CD4-positive, alpha-beta memory T cell (primary cell): Measurements from ENCODE around the gene ELMOD1. TPM values are rescaled to one million over a fixed set of nuclear protein-coding genes. Genes with fewer than 3 reads are reported as not detected.
A peak's percentile ranks its signal among the peaks of the same experiment; 100 is the strongest.
"Not testable (repeated sequence)": the region's sequence is repeated elsewhere in the genome, so short reads cannot be mapped to it uniquely, and the experiment has no call there.

Experiments
- CTCF ChIA-PET: fragments of 350-600 bp; sonication (Branson Sonifier 250); formaldehyde crosslinking; loops from one replicate; lab custom pipeline; 2021; ENCODE audit warnings: inconsistent platforms; ENCODE audit not compliant: partially characterized antibody; lab: Charles Lee
- POLR2A ChIA-PET: fragments of 350-600 bp; sonication (Branson Sonifier 250); formaldehyde crosslinking; loops from one replicate; lab custom pipeline; 2021; ENCODE audit not compliant: partially characterized antibody; lab: Charles Lee
- DNase-seq, 5 donors: peaks; one replicate each; pipeline versions ENCODE4 v3.0.0 to v3.0.0-alpha.2; 2020 to 2022; ENCODE audit warnings: mixed read lengths in 1 of 5
- H3K27ac ChIP-seq: one replicate; pipeline ENCODE4 v1.7.0; 2013; ENCODE audit warnings: low read depth, low read length
- H3K27me3 ChIP-seq: 2 replicates; pipeline ENCODE4 v1.7.0; 2013; ENCODE audit warnings: mild to moderate bottlenecking, low read length, moderate library complexity; ENCODE audit not compliant: insufficient read depth
- H3K36me3 ChIP-seq: 2 replicates; pipeline ENCODE4 v1.7.0; 2013; ENCODE audit warnings: mild to moderate bottlenecking, low read length, moderate library complexity; ENCODE audit not compliant: insufficient read depth
- H3K4me1 ChIP-seq: 2 replicates; pipeline ENCODE4 v1.7.0; 2013; ENCODE audit warnings: mild to moderate bottlenecking, low read length, moderate library complexity; ENCODE audit not compliant: insufficient read depth
- H3K4me3 ChIP-seq, 2 donors: one replicate each; pipeline ENCODE4 v1.7.0; 2013; ENCODE audit warnings: low read length in 2 of 2, mild to moderate bottlenecking in 1 of 2
- H3K9me3 ChIP-seq, 2 donors: one replicate each; pipeline ENCODE4 v1.7.0; 2013; ENCODE audit warnings: low read length in 2 of 2, control low read depth in 1 of 2; ENCODE audit not compliant: control insufficient read depth in 1 of 2
- H3K27ac Mint-ChIP-seq, 7 donors: one replicate each; pipeline ENCODE4 v1.8.0; 2020 to 2021; ENCODE audit warnings: mixed read lengths in 7 of 7, mild to moderate bottlenecking in 6 of 7, inconsistent platforms in 3 of 7, moderate library complexity in 3 of 7
- H3K27me3 Mint-ChIP-seq, 2 donors: one replicate each; pipeline ENCODE4 v1.8.0; 2020 to 2021; ENCODE audit warnings: mixed read lengths in 2 of 2
- H3K36me3 Mint-ChIP-seq, 2 donors: one replicate each; pipeline ENCODE4 v1.8.0; 2020 to 2021; ENCODE audit warnings: mixed read lengths in 2 of 2, inconsistent platforms in 1 of 2, mild to moderate bottlenecking in 1 of 2
- H3K4me1 Mint-ChIP-seq, 4 donors: one replicate each; pipeline ENCODE4 v1.8.0; 2020 to 2021; ENCODE audit warnings: mixed read lengths in 4 of 4, mild to moderate bottlenecking in 1 of 4
- H3K4me3 Mint-ChIP-seq, 8 donors: one replicate each; pipeline ENCODE4 v1.8.0; 2020 to 2021; ENCODE audit warnings: mixed read lengths in 8 of 8, mild to moderate bottlenecking in 7 of 8, moderate library complexity in 6 of 8, inconsistent platforms in 3 of 8
- H3K9me3 Mint-ChIP-seq, 8 donors: one replicate each; pipeline ENCODE4 v1.8.0; 2020 to 2021; ENCODE audit warnings: mixed read lengths in 8 of 8, mild to moderate bottlenecking in 5 of 8, inconsistent platforms in 3 of 8, moderate library complexity in 1 of 8
- intact Hi-C: fragments of 100-400 bp; cut with micrococcal nuclease; formaldehyde crosslinking; loops from one replicate; pipeline ENCODE4 v1.15.1; 2023
- polyA plus RNA-seq, 2 donors: library from polyadenylated mRNA; unstranded; fragments of 300-500 nt; fragmentation: Illumina TruSeq; gene quantifications; one replicate each; pipeline ENCODE4 v1.2.3, GENCODE V29; 2021
- total RNA-seq, 2 experiments: library from RNA; stranded (reverse); gene quantifications; one replicate each; pipeline ENCODE4 v1.2.3, GENCODE V29; 2021

ELMOD1 gene
- total and polyA plus RNA-seq, 4 experiments from 2014 or later, result not detected

GRCh38 chr11:107579169-107579568 is 11.8 kb upstream of the ELMOD1 start:
- DNase-seq, intact Hi-C loops, H3K4me3 Mint-ChIP-seq, H3K27ac ChIP-seq, POLR2A ChIA-PET, H3K4me1 Mint-ChIP-seq, H3K36me3 Mint-ChIP-seq, H3K27me3 ChIP-seq, H3K9me3 ChIP-seq, H3K27ac Mint-ChIP-seq, H3K36me3 ChIP-seq, H3K9me3 Mint-ChIP-seq, H3K4me3 ChIP-seq, H3K4me1 ChIP-seq: not testable (repeated sequence)
- CTCF ChIA-PET, result interaction anchor here (1.0 to 1.3 kb wide), 4 partner anchors 11 to 192 kb away, joined by 3 to 4 read pairs (median 3); partner anchors contain the start of gene ALKBH8
- peaks cover 7 to 21% of the 10 kb centered on the region in 2 donors for H3K27me3 Mint-ChIP-seq

GRCh38 chr11:107581147-107581546 is 9.8 kb upstream of the ELMOD1 start:
- Histone ChIP-seq H3K27ac (no peak overlapping the region), H3K36me3 (no peaks in the 10 kb centered on the region), H3K9me3 (no peaks in the 10 kb centered on the region), H3K4me3 (no peak overlapping the region), H3K4me1 (no peaks in the 10 kb centered on the region), H3K27me3 (peaks cover 5% of the 10 kb centered on the region)
- POLR2A ChIA-PET, result no interaction called here
- DNase-seq, result no peak
- H3K4me1 Mint-ChIP-seq, result no peaks in the 10 kb centered on the region
- H3K36me3 Mint-ChIP-seq, result no peaks in the 10 kb centered on the region
- peaks cover 0 to 6% (median 2%) of the 10 kb centered on the region in 8 donors for H3K9me3 Mint-ChIP-seq
- peaks cover 16 to 32% of the 10 kb centered on the region in 2 donors for H3K27me3 Mint-ChIP-seq
- no peak overlapping the region for H3K27ac Mint-ChIP-seq
- CTCF ChIA-PET, result interaction anchor here (1.6 kb wide), 1 partner anchor 108 kb away, joined by 6 read pairs; no protein-coding TSS in a partner anchor
- intact Hi-C loops, result no loop called here
- no peak overlapping the region for H3K4me3 Mint-ChIP-seq

- Histone ChIP-seq H3K9me3 (no peaks in the 10 kb centered on the region), H3K36me3 (no peaks in the 10 kb centered on the region), H3K27ac (no peak overlapping the region), H3K27me3 (peaks cover 5% of the 10 kb centered on the region), H3K4me3 (no peak overlapping the region), H3K4me1 (no peaks in the 10 kb centered on the region)
- POLR2A ChIA-PET, result no interaction called here
- CTCF ChIA-PET, result interaction anchor here (1.1 to 1.2 kb wide), 2 partner anchors 17 to 18 kb away, joined by 3 read pairs; partner anchors contain the start of gene ALKBH8
- Mint-ChIP-seq H3K4me1 (no peaks in the 10 kb centered on the region), H3K27me3 (peaks cover 37 to 50% of the 10 kb centered on the region in 2 donors), H3K4me3 (no peak overlapping the region), H3K36me3 (no peaks in the 10 kb centered on the region), H3K9me3 (peaks cover 0 to 9% (median 3%) of the 10 kb centered on the region in 8 donors), H3K27ac (no peak overlapping the region)
- intact Hi-C loops, result no loop called here
- DNase-seq, result no peak
Observed at GRCh38 chr11:107583629-107584195, 7.2 kb upstream of the ELMOD1 start.

- intact Hi-C loops, result no loop called here
- DNase-seq, result no peak
- no peak overlapping the region for H3K27ac ChIP-seq
- no peaks in the 10 kb centered on the region for H3K36me3 ChIP-seq
- ChIA-PET CTCF (interaction anchor here (0.5 kb wide), 1 partner anchor 11 kb away, joined by 6 read pairs; no protein-coding TSS in a partner anchor), POLR2A (no interaction called here)
- H3K4me3 ChIP-seq, result no peak overlapping the region
- H3K27me3 Mint-ChIP-seq, result peaks cover 49 to 70% of the 10 kb centered on the region in 2 donors
- peaks cover 0 to 3% of the 10 kb centered on the region in 2 donors for H3K36me3 Mint-ChIP-seq
- peaks cover 23% of the 10 kb centered on the region for H3K27me3 ChIP-seq
- peaks cover 0 to 4% (median 2%) of the 10 kb centered on the region in 8 donors for H3K9me3 Mint-ChIP-seq
- no peak overlapping the region for H3K27ac Mint-ChIP-seq
- peaks cover 14 to 30% (median 23%) of the 10 kb centered on the region in 4 donors for H3K4me1 Mint-ChIP-seq
- no peak overlapping the region for H3K4me3 Mint-ChIP-seq
- peaks cover 15% of the 10 kb centered on the region for H3K4me1 ChIP-seq
- H3K9me3 ChIP-seq, result no peaks in the 10 kb centered on the region
Observed at GRCh38 chr11:107587306-107587979, 3.5 kb upstream of the ELMOD1 start.

GRCh38 chr11:107591378-107592230 is 657 bp downstream of the ELMOD1 start:
- peaks cover 19% of the 10 kb centered on the region for H3K4me1 ChIP-seq
- POLR2A ChIA-PET, result interaction anchor here (0.6 kb wide), 1 partner anchor 444 kb away, joined by 4 read pairs; no protein-coding TSS in a partner anchor
- H3K27me3 ChIP-seq, result peaks cover 30% of the 10 kb centered on the region
- peak overlapping the region; percentile 27 to 54 for H3K4me3 ChIP-seq
- Mint-ChIP-seq H3K9me3 (peaks cover 0 to 4% (median 2%) of the 10 kb centered on the region in 8 donors), H3K27ac (peak overlapping the region in 1 of 7 donors; percentile 80), H3K4me3 (peak overlapping the region; percentile 82 to 97 (median 88)), H3K4me1 (peaks cover 18 to 36% (median 28%) of the 10 kb centered on the region in 4 donors), H3K36me3 (peaks cover 0 to 3% of the 10 kb centered on the region in 2 donors), H3K27me3 (peaks cover 51 to 64% of the 10 kb centered on the region in 2 donors)
- intact Hi-C loops, result no loop called here
- no peaks in the 10 kb centered on the region for H3K36me3 ChIP-seq
- no peaks in the 10 kb centered on the region for H3K9me3 ChIP-seq
- peak; percentile 9 to 44 (median 14) for DNase-seq
- no peak overlapping the region for H3K27ac ChIP-seq
- CTCF ChIA-PET, result interaction anchor here (0.8 to 1.2 kb wide), 2 partner anchors 15 to 16 kb away, joined by 3 read pairs; no protein-coding TSS in a partner anchor

GRCh38 chr11:107592231-107592590 is 1.3 kb downstream of the ELMOD1 start:
- peak in 1 of 5 donors; percentile 4 for DNase-seq
- H3K9me3 ChIP-seq, result no peaks in the 10 kb centered on the region
- Mint-ChIP-seq H3K9me3 (peaks cover 0 to 4% (median 2%) of the 10 kb centered on the region in 8 donors), H3K4me1 (peaks cover 18 to 36% (median 28%) of the 10 kb centered on the region in 4 donors), H3K27ac (peak overlapping the region in 2 of 7 donors; percentile 32 to 80), H3K36me3 (peaks cover 0 to 3% of the 10 kb centered on the region in 2 donors), H3K4me3 (peak overlapping the region; percentile 82 to 97 (median 88)), H3K27me3 (peaks cover 51 to 66% of the 10 kb centered on the region in 2 donors)
- H3K4me1 ChIP-seq, result peaks cover 19% of the 10 kb centered on the region
- ChIA-PET POLR2A (no interaction called here), CTCF (interaction anchor here (0.8 to 1.2 kb wide), 2 partner anchors 15 to 17 kb away, joined by 3 read pairs; no protein-coding TSS in a partner anchor)
- H3K27ac ChIP-seq, result no peak overlapping the region
- no peak overlapping the region for H3K4me3 ChIP-seq
- intact Hi-C loops, result no loop called here
- no peaks in the 10 kb centered on the region for H3K36me3 ChIP-seq
- peaks cover 30% of the 10 kb centered on the region for H3K27me3 ChIP-seq
